HepG2 (cell line): ENCODE data around the gene CYTH2.

Source experiments
- NR2F2 ChIP-seq: IDR thresholded peaks from 2 replicates; pipeline ENCODE4 v1.6.1; 2012; ENCODE audit warnings: low read depth, inconsistent platforms, borderline replicate concordance
- TF ChIP-seq, protein P1 (sequence below): sonication (generic); formaldehyde crosslinking; IDR thresholded peaks from 2 replicates; pipeline ENCODE4 v1.8.1; 2023; ENCODE audit warnings: missing genetic modification reagents, inconsistent platforms, borderline replicate concordance

DNA sequence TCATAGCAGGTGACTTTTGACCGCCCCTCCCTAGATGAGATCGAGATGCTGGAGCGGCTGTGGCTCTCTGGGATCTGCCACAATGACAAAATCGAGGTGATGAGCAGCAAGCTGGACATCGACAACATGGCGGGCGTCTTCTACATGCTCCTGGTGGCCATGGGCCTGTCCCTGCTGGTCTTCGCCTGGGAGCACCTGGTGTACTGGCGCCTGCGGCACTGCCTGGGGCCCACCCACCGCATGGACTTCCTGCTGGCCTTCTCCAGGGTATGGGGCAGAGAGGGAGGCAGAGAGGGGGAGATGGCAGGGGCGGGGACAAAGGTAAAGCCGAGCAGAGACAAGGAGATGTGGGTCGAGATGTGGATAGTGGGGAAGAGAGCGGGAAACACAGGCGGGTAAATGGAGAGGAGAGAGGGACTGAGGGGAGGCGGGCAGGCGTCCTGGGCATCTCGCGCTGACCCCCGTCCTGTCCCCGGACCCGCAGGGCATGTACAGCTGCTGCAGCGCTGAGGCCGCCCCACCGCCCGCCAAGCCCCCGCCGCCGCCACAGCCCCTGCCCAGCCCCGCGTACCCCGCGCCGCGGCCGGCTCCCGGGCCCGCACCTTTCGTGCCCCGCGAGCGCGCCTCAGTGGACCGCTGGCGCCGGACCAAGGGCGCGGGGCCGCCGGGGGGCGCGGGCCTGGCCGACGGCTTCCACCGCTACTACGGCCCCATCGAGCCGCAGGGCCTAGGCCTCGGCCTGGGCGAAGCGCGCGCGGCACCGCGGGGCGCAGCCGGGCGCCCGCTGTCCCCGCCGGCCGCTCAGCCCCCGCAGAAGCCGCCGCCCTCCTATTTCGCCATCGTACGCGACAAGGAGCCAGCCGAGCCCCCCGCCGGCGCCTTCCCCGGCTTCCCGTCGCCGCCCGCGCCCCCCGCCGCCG is 26.8 kb upstream of the CYTH2 start:
- TF ChIP-seq, protein P1, sequence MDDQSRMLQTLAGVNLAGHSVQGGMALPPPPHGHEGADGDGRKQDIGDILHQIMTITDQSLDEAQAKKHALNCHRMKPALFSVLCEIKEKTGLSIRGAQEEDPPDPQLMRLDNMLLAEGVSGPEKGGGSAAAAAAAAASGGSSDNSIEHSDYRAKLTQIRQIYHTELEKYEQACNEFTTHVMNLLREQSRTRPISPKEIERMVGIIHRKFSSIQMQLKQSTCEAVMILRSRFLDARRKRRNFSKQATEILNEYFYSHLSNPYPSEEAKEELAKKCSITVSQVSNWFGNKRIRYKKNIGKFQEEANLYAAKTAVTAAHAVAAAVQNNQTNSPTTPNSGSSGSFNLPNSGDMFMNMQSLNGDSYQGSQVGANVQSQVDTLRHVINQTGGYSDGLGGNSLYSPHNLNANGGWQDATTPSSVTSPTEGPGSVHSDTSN (CRISPR knock-in tag): no peak
- no peak for TF ChIP-seq NR2F2
